ENCODE measurements around the gene RAD51B. TPM values are rescaled to one million over a fixed set of nuclear protein-coding genes. Genes with fewer than 3 reads are reported as not detected.

The RAD51B gene
- total and polyA plus RNA-seq, 9 of the 15 experiments (the other 6 are each of a cell fraction or from before 2014, with no cell fraction given) = 8.5 to 17.3 (median 11.3) TPM

- TF ChIP-seq, protein P1, sequence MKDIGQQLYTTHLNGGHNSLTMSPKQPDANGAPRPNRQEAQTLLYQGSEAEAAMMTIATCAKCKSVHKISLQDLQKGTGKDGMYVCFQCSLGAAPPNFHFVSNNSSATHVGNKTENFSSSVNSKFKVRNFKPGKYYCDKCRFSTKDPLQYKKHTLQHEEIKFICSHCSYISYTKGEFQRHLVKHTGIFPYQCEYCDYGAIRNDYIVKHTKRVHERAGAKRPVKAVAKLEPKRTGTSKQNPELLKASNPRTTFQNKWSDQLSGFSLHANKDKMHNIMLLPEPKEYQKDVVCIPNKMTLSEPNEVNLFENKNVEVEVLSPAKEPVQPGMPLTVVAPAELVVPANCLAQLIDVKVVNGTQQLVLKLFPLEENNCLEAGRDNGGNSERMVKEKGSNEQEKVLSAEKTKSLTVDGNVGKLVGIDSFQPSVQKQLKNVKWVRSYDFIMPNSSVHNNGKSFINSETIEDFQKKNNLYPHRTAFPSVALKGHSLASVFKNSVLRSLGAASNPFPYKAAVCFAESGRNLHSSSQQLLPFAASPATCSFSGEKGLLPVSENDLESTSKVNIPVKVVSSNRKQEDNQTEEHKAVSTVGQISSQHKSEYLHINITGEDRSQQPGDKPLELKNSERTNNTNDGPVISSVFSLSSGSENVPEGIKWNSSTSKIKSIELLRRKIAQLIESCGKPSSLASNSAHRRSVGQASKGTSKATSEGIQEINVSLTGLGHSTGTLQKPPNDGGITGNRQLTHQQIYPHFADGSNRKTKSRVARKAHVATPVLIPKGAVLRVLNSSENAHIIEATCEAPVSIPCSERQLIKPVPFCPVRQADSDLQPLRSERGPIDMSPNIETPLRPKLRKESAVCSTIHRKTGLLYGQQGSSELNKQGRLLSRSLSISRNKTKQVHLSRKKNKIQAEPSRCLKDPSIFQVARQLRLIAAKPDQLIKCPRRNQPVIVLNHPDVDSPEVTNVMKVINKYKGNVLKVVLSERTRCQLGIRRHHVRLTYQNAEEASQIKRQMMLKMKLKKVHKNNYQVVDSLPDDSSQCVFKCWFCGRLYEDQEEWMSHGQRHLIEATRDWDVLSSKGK (CRISPR knock-in tag; IDR thresholded peaks at IDR 0.05) = no peak
- TF ChIP-seq MYBL2 (IDR thresholded peaks at IDR 0.05; ENCODE audit: low read depth) (no peak), MYBL2 (CRISPR knock-in tag; IDR thresholded peaks at IDR 0.05; ENCODE audit: borderline replicate concordance) (no peak), BRD9 (IDR thresholded peaks at IDR 0.05; ENCODE audit: low read depth, partially characterized antibody) (no peak), SRSF7 (optimal IDR thresholded peaks at IDR 0.05; ENCODE audit: low read depth, low read length) (no peak), ZNF644 (tag; IDR thresholded peaks at IDR 0.05; ENCODE audit: low read depth) (no peak)
These were observed 570.4 kb downstream of the RAD51B start (continued) for GRCh38 chr14:68389943-68390342.

DNA sequence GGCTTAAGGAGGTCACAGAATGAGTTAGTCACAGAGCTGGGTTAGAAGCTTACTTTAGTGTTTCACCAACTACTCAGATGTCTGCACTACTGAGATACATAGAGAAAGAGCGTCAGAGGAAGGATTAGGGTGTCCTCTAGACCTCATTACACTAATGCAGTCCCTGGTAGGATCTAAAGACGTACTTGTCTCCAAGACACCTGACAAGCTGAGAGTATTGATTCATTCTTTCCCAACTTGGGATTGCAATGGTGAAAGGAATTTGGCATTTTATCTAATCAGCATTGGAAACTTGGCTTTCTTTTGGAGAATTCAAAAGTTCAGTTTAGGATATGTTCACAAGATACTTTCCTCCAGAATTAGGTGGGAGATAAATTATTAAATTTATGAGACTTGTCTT, 571.2 kb downstream of the RAD51B start:
- H3K4me2 ChIP-seq (ENCODE audit: insufficient read depth, low read length) = no peak overlapping the region
- no peak overlapping the region for H3K9ac ChIP-seq (ENCODE audit: insufficient read depth in 1 of 2, low read depth in 2 of 2, low read length in 2 of 2)
- no peaks in the 10 kb centered on the region for H3K36me3 ChIP-seq (ENCODE audit: control insufficient read depth, insufficient read depth, low read length)
- H3K4me1 ChIP-seq (replicated peaks in 1 of 2; ENCODE audit: control insufficient read depth in 2 of 2, insufficient read depth in 2 of 2, low read length in 2 of 2) = no peaks in the 10 kb centered on the region
- no TSS peak for BruUV-seq (replicated peaks)
- no peaks in the 10 kb centered on the region for H4K20me1 ChIP-seq (replicated peaks; ENCODE audit: control insufficient read depth, insufficient read depth, low read length)
- intact Hi-C loops (cut with micrococcal nuclease) = no loop called here
- ChIA-PET CTCF (ENCODE audit: low intra/inter-chr PET ratio) (no interaction called here), POLR2A (interaction anchor here (1.3 kb wide), 1 partner anchor 10 kb away, joined by 3 read pairs; no protein-coding TSS in a partner anchor)
- H2AFZ ChIP-seq (ENCODE audit: low read depth, low read length) = no peak overlapping the region
- H3K27ac ChIP-seq (ENCODE audit: extremely low read depth, low read depth, low read length) = no peak overlapping the region
- DNase-seq (ENCODE audit: extremely low read depth in 1 of 4, low spot score in 3 of 4) (no peak), FAIRE-seq (no peak), ATAC-seq (no peak)
- H3K4me3 ChIP-seq = no peak overlapping the region
- in situ Hi-C loops (cut with MboI) = no loop called here
- H3K79me2 ChIP-seq (ENCODE audit: control insufficient read depth, insufficient read depth, low read length) = no peaks in the 10 kb centered on the region
- 34% methylated on average over 2 of the region's 2 CpGs for WGBS (ENCODE audit: insufficient coverage, low coverage, missing lambda C conversion rate)
- no peaks in the 10 kb centered on the region for H3K9me3 ChIP-seq (replicated peaks; ENCODE audit: control insufficient read depth, insufficient read depth, low read depth, low read length)
- no peaks in the 10 kb centered on the region for H3K9me1 ChIP-seq (ENCODE audit: control insufficient read depth, insufficient read depth, low read length)
- TF ChIP-seq NUFIP1 (IDR thresholded peaks at IDR 0.05; ENCODE audit: partially characterized antibody) = no peak
- TF ChIP-seq ZNF436 (CRISPR knock-in tag; IDR thresholded peaks at IDR 0.05) = no peak
- no peaks in the 10 kb centered on the region for H3K27me3 ChIP-seq (ENCODE audit: control insufficient read depth in 2 of 2, insufficient read depth in 2 of 2, low read length in 2 of 2)

All from K562 (cell line).